Endothelial cell of umbilical vein (primary cell): Measurements from ENCODE around the gene AGXT. TPM values are rescaled to one million over a fixed set of nuclear protein-coding genes. Genes with fewer than 3 reads are reported as not detected.

ENCODE experiments used
- BruUV-seq: library from RNA; stranded (reverse); fragments of 400-500 nt; replicated peaks from 2 replicates; lab custom pipeline; 2021; lab: Mats Ljungman, UMichigan
- CTCF ChIA-PET: fragments of 300-600, 350-600 bp; sonication (Branson Sonifier 250); formaldehyde crosslinking; loops from one replicate; lab custom pipeline; 2021; ENCODE audit warnings: antibody characterized with exemption, inconsistent platforms; lab: Charles Lee
- POLR2A ChIA-PET: fragments of 300-600, 350-600 bp; sonication (Branson Sonifier 250); formaldehyde crosslinking; loops from one replicate; lab custom pipeline; 2021; ENCODE audit warnings: antibody characterized with exemption, inconsistent platforms; lab: Charles Lee
- DNase-seq: peaks from one replicate; pipeline ENCODE4 v3.0.0-alpha.2; 2011; ENCODE audit warnings: low read depth, low spot score
- FAIRE-seq: peaks from 2 replicates; lab custom pipeline; 2011; peaks lifted over from hg19 to GRCh38; lab: Jason Lieb, UNC
- H2AFZ ChIP-seq: 2 replicates; pipeline ENCODE4 v1.6.0; 2012; ENCODE audit warnings: low read depth, low read length, control low read depth, inconsistent platforms
- H3K27ac ChIP-seq: 2 replicates; pipeline ENCODE4 v1.5.1; 2011; ENCODE audit warnings: low read depth, mild to moderate bottlenecking, control low read depth, low read length, moderate library complexity; ENCODE audit not compliant: insufficient read depth
- H3K27me3 ChIP-seq, 2 experiments: 2 replicates each; pipeline versions ENCODE4 v1.6.0 to v1.6.1; 2011; ENCODE audit warnings: low read length in 2 of 2, mixed read lengths in 1 of 2; ENCODE audit not compliant: control insufficient read depth in 2 of 2, insufficient read depth in 2 of 2
- H3K36me3 ChIP-seq, 2 experiments: 2 replicates in 1 of 2; 3 replicates in 1 of 2; pipeline ENCODE4 v1.5.1; 2011; ENCODE audit warnings: low read length in 2 of 2, mild to moderate bottlenecking in 1 of 2, moderate library complexity in 1 of 2; ENCODE audit not compliant: control insufficient read depth in 2 of 2, insufficient read depth in 2 of 2; ENCODE audit errors: extremely low read depth in 1 of 2
- H3K4me1 ChIP-seq: 3 replicates; pipeline ENCODE4 v1.5.1; 2011; ENCODE audit warnings: mild to moderate bottlenecking, low read length; ENCODE audit not compliant: control insufficient read depth, insufficient read depth; ENCODE audit errors: extremely low read depth
- H3K4me2 ChIP-seq: 2 replicates; pipeline ENCODE4 v1.6.1; 2011; ENCODE audit warnings: low read length, control low read depth, mixed read lengths; ENCODE audit not compliant: insufficient read depth
- H3K4me3 ChIP-seq, 3 experiments: fragments of 200-600 bp in 1 of 3; sonication (generic), shearing (Covaris generic) in 1 of 3; replicated peaks in 1 of 3; 2 replicates each; pipeline ENCODE4 v1.5.1; 2011 to 2016; ENCODE audit warnings: control low read depth in 3 of 3, low read length in 3 of 3, mild to moderate bottlenecking in 2 of 3, inconsistent platforms in 1 of 3, low read depth in 1 of 3, moderate library complexity in 1 of 3; ENCODE audit not compliant: insufficient read depth in 1 of 3
- H3K79me2 ChIP-seq: 2 replicates; pipeline ENCODE4 v1.6.0; 2012; ENCODE audit warnings: low read length, inconsistent platforms; ENCODE audit not compliant: control insufficient read depth, insufficient read depth
- H3K9ac ChIP-seq: replicated peaks from 2 replicates; pipeline ENCODE3; 2011; ENCODE audit warnings: low read length, control low read depth; ENCODE audit not compliant: insufficient read depth; ENCODE audit errors: extremely low read depth
- H3K9me1 ChIP-seq: replicated peaks from 3 replicates; pipeline ENCODE4 v1.6.0; 2011; ENCODE audit warnings: mild to moderate bottlenecking, low read length; ENCODE audit not compliant: control insufficient read depth, insufficient read depth; ENCODE audit errors: extremely low read depth
- H3K9me3 ChIP-seq: replicated peaks from 2 replicates; pipeline ENCODE4 v1.5.1; 2012; ENCODE audit warnings: low read length, inconsistent platforms; ENCODE audit not compliant: control insufficient read depth, insufficient read depth
- H4K20me1 ChIP-seq: replicated peaks from 2 replicates; pipeline ENCODE3; 2011; ENCODE audit warnings: mild to moderate bottlenecking, low read length; ENCODE audit not compliant: control insufficient read depth, insufficient read depth; ENCODE audit errors: extremely low read depth
- dilution Hi-C: fragments of 300-500 bp; cut with MboI; formaldehyde crosslinking; loops from one replicate; pipeline ENCODE4 v1.15.0; 2019; ENCODE audit warnings: low sequenced_read_pairs; ENCODE audit not compliant: extremely low pct_ligation_motif_present
- intact Hi-C: fragments of 100-400 bp; cut with micrococcal nuclease; formaldehyde crosslinking; loops from one replicate; pipeline ENCODE4 v1.10.0; 2022
- polyA plus RNA-seq, 4 experiments: library from polyadenylated mRNA; depleted of rRNA in 3 of 4; stranded (reverse) in 3 of 4; unstranded in 1 of 4; fragments of >200 nt; gene quantifications; 2 replicates each; pipeline versions ENCODE4 v1.2.1 to v1.2.3, GENCODE V29; 2011 to 2012; ENCODE audit warnings: missing spikeins in 1 of 4
- total RNA-seq: library from RNA; stranded (reverse); gene quantifications from 2 replicates; pipeline ENCODE4 v1.2.3, GENCODE V29; 2021
- TF ChIP-seq, protein P1 (sequence below), 2 donors: IDR thresholded peaks; 1 replicate in 1 of 2; 2 replicates in 1 of 2; pipeline ENCODE4 v1.5.1; 2011; ENCODE audit warnings: low read length in 2 of 2, mild to moderate bottlenecking in 2 of 2, moderate library complexity in 2 of 2, control low read depth in 1 of 2, inconsistent platforms in 1 of 2, low read depth in 1 of 2; ENCODE audit not compliant: insufficient read depth in 1 of 2; ENCODE audit errors: extremely low read depth in 1 of 2
- TF ChIP-seq, protein P2 (sequence below): IDR thresholded peaks from 2 replicates; pipeline ENCODE4 v1.6.1; 2011; ENCODE audit not compliant: insufficient read depth, insufficient read length

Gene AGXT
- total and polyA plus RNA-seq, 2 donors (not counting 3 experiments of a cell fraction or from before 2014, with no cell fraction given): not detected

DNA sequence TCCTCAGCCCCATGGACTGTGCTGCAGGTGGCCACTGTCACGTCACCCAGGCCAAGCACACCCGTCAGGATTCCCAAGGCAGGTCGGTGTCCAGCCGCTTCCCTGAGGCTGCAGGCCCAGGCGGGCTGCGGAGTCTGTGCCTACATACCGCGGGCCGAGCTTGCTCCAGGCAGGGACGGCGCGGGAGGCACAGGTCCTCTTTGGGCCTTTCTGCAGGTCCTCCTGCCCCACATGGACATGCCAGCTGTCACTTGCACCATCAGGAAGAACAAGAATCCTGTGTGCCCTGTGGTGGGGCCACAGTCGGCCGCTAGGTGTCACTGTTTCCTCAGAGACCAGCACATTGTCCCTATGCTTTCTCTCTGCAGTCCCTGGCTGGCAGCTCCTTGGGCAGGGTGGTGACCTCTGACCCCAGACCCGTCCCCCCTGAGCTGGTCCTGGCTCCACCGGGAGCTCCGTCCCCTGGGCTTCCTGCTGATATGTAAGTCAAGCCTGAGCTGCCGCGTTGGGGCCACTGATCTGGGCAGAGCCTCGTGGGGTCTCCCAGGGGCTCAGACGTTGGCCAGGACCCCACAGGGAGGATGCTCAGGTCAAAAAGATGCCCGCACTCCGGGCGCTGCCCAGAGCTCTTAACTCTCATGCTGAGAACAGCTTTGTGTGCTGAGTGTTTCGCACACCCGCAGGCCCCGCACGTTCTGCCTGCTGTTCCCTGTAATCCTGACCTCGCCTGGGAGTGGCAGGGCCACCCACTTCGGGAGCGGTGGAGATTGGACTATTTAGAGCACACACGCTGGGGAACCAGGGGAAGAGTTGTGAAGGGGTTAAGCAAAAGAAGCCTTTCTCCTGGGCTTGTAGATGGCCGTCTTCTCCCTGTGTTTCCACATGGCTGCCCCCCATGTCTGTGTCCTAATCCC is 17.3 kb upstream of the AGXT start:
- POLR2A ChIA-PET: no interaction called here
- no peaks in the 10 kb centered on the region for H4K20me1 ChIP-seq

More for the DNA sequence above, 17.3 kb upstream of the AGXT start:
- dilution Hi-C loops (no loop called here), intact Hi-C loops (loop anchor here (1.0 to 10.0 kb wide), 7 partner anchors 63 to 808 kb away; partner anchors contain the start of genes HDLBP, PASK and SEPTIN2)
- H3K4me3 ChIP-seq: no peak overlapping the region
- FAIRE-seq (peak; percentile 93), DNase-seq (peak; percentile 78)
- H3K79me2 ChIP-seq: no peaks in the 10 kb centered on the region
- no TSS peak for BruUV-seq
- no peak overlapping the region for H3K4me2 ChIP-seq
- H2AFZ ChIP-seq: no peak overlapping the region
- no peak overlapping the region for H3K9ac ChIP-seq
- no peaks in the 10 kb centered on the region for H3K36me3 ChIP-seq
- H3K27ac ChIP-seq: no peak overlapping the region
- H3K27me3 ChIP-seq: no peaks in the 10 kb centered on the region
- H3K9me1 ChIP-seq: no peaks in the 10 kb centered on the region
- CTCF ChIA-PET: interaction anchor here (0.5 to 1.4 kb wide), 28 partner anchors 9 to 808 kb away, joined by 3 to 11 read pairs (median 3); partner anchors contain the start of genes PASK and SNED1
- no peaks in the 10 kb centered on the region for H3K9me3 ChIP-seq
- H3K4me1 ChIP-seq: no peaks in the 10 kb centered on the region
- TF ChIP-seq, protein P1, sequence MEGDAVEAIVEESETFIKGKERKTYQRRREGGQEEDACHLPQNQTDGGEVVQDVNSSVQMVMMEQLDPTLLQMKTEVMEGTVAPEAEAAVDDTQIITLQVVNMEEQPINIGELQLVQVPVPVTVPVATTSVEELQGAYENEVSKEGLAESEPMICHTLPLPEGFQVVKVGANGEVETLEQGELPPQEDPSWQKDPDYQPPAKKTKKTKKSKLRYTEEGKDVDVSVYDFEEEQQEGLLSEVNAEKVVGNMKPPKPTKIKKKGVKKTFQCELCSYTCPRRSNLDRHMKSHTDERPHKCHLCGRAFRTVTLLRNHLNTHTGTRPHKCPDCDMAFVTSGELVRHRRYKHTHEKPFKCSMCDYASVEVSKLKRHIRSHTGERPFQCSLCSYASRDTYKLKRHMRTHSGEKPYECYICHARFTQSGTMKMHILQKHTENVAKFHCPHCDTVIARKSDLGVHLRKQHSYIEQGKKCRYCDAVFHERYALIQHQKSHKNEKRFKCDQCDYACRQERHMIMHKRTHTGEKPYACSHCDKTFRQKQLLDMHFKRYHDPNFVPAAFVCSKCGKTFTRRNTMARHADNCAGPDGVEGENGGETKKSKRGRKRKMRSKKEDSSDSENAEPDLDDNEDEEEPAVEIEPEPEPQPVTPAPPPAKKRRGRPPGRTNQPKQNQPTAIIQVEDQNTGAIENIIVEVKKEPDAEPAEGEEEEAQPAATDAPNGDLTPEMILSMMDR (IDR thresholded peaks at IDR 0.05; ENCODE audit: extremely low read depth in 1 of 2, insufficient read depth in 1 of 2, low read depth in 1 of 2, low read length in 2 of 2): peak; percentile 92 to 95
- TF ChIP-seq, protein P2, sequence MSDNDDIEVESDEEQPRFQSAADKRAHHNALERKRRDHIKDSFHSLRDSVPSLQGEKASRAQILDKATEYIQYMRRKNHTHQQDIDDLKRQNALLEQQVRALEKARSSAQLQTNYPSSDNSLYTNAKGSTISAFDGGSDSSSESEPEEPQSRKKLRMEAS: no peak
